GM03348 (cell line): ENCODE measurements around the gene DYNLT2B.
"Not testable (repeated sequence)": the region's sequence is repeated elsewhere in the genome, so short reads cannot be mapped to it uniquely, and the experiment has no call there.

ENCODE experiments used
- DNase-seq: peaks from one replicate; pipeline ENCODE4 v3.0.0; 2012; ENCODE audit warnings: low spot score

The DYNLT2B gene

DNA sequence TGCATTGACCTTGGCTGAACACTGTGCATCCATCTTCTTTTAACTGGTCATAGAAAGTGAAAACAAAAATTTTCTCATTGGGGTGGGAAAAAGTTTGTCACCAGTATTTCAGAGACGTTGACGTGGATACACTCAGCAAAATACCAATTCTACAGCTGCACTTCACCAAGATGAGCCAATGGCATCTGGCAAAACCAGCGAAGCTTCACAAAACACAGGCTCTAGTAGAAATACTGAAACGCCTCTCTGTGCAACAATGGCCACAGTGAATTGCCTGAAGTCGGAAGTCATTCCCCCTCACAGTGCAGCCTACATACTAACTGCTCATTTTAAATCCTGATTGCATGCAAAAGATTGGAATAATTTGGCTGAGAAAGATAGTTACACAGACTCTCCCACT lies 47.5 kb downstream of the DYNLT2B start:
- DNase-seq: no peak

DNA sequence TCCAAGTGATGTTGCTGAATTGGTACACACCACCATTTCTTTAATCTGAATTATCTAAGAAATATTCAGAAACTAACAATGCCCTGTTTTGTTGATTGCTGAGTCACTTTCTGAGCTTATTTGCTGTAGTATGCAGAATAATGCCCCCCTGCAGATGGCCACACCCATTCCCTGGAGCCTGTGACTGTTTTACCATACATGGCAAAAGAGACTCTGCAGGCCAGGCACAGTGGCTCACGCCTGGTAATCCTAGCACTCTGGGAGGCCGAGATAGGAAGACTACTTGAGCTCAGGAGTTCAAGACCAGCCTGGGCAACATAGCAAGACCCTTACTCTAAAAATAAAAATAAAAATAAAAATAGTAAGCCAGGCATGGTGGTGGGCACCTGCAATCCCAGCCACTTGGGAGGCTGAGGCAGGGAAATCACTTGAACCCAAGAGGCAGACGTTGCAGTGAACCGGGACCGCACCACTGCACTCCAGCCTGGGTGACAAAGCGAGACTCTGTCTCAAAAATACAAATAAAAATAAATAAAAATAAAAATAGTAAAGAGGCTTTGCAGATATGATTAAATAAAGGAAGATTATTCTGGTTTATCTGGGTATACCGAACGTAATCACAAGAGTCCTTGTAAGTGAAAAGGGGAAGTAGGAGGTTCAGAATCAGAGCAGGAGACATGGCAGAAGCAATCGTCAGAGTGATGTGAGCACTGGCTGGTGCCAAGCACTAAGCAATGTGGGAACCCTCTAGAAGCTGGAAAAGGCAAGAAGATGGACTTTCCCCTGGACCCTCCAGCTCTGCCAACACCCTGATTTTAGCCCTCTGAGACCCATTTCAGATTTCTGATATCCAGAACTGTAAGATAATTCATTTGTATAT lies 49.5 kb downstream of the DYNLT2B start:
- DNase-seq: peak; percentile 55

DNA sequence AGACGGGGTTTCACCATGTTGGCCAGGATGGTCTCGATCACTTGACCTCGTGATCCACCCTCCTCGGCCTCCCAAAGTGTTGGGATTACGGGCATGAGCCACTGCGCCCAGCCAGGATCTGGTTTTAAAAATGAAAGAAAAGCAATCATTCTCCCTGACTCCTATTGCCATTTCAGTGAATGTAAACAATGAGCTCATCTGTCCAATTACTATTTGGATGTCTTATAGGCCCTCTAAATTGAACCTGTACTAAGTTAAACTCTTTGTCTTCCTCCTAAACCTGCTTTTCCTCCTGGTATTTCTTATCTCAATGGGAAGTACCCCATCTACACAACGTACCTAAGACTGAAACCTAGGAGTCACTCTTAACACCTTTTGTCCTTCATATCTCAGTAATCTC lies 54.2 kb downstream of the DYNLT2B start:
- no peak for DNase-seq

DNA sequence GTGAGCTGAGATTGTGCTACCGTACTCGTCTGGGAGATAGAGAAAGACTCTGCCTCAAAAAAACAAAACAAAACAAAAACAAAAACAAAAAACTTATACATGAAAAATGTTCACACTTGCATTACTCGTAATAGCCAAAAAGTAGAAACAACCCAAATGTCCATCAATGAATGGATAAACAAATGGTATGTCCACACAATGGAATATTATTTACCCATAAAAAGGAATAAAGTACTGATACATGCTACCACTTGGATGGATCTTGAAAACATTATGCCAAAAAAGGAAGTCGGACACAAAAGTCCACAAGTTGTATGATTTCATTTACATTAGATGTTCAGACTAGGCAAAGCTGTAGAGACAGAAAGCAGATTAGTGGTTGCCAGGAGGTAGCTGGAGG lies 57.3 kb downstream of the DYNLT2B start:
- no peak for DNase-seq

DNA sequence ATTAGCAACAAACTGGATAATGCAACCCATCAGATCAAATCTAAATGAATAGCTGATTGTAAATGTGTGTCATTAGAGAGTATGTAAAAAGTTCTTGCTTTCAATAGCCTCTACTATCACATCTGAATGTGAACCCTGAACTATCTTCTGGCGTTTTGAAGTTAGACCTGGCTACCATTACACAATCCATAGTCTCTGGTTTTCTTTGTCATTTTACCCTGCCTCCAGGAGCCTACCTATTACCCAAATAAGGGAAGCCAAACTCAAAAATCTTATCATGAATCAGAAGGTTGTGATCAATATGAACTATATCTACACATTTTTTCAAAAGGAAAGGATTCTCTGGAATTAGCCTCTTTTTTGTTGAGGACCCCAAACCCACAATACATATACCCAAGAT lies 62.3 kb downstream of the DYNLT2B start:
- DNase-seq: no peak

DNA sequence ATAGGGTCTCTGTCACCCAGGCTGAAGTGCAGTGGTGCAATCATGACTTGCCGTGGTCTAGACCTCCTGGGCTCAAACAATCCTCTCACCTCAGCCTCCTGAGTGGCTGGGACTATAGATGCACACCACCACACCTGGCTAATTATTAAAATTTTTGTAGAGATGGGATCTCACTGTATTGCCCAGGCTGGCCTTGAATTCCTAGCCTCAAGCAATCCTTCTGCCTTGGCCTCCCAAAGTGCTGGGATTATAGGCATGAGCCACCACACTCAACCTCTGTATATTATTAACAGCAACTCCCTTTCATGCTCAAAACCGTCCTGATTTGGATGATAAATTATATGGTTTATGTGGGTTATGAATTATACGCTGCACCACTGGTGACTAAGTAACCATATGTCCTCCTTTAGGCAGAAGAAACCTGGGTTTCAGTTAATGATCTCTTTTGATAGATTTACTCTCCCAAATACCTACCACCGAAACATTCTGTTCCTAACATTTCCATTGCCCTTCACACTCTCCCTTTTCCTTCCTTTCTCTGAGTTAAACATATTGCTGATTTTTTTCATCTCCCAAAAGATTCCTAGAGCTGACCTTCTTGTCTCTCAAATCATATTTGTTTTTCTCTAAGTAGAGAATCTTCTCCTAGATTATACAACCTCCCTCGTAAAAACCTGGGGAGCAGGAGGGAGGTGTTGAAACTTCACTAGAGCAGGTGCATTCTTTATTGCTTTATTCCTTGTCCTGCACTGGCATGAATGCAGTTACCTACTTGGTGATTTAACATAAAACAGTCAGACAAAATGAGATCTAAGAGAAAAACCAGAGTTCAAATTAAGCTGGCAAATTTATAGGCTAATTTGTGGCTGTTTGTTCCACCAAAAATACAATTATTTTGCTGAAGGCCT lies 63.4 kb downstream of the DYNLT2B start:
- DNase-seq: no peak

DNA sequence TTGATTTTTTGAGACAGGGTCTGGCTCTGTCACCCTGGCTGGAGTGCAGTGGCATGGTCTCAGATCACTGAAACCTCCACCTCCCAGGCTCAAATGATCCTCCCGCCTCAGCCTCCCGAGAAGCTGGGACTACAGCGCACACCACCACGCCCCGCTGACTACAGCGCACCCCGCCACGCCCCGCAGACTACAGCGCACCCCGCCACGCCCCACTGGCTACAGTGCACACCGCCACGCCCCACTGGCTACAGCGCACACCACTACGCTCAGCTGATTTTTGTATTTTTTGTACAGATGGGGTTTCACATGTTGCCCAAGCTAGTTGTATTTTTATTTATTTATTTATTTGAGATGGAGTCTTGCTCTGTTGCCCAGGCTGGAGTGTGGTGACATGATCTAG lies 66.1 kb downstream of the DYNLT2B start:
- no peak for DNase-seq

DNA sequence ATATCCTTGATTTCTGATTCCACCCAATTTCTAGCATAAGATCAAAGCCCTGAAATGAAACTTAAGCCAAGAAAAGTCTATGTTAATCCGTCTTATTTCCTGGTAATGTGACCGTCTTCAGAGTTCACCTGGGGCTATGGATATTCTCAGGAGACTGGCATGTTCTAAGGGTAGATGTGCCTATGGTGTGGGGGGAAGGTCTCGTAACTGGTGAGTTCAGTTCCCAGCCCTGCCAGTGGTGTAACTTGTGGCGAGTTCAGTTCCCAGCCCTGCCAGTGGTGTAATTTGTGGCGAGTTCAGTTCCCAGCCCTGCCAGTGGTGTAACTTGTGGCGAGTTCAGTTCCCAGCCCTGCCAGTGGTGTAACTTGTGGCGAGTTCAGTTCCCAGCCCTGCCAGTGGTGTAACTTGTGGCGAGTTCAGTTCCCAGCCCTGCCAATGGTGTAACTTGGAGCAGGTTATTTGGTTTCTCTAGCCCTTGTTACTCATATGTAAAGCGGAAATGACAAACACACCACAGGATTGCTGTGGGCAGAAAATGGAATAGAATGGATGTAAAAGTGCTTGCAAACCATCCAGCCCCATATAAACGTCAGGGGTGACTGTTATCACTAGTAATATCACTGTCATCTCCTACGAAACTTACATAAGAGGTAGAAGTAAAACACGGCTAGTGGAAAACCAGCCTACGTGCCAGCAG lies 71.3 kb downstream of the DYNLT2B start:
- DNase-seq: peak; percentile 56

DNA sequence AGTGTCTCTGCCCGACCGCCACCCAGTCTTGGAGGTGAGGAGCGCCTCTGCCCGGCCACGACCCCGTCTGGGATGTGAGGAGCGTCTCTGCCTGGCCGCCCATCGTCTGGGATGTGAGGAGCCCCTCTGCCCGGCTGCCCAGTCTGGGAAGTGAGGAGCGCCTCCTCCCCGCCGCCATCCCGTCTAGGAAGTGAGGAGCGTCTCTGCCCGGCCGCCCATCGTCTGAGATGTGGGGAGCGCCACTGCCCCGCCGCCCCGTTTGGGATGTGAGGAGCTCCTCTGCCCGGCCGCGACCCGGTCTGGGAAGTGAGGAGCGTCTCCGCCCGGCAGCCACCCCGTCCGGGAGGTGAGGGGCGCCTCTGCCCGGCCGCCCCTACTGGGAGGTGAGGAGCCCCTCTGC lies 73.9 kb downstream of the DYNLT2B start:
- not testable (repeated sequence) for DNase-seq

DNA sequence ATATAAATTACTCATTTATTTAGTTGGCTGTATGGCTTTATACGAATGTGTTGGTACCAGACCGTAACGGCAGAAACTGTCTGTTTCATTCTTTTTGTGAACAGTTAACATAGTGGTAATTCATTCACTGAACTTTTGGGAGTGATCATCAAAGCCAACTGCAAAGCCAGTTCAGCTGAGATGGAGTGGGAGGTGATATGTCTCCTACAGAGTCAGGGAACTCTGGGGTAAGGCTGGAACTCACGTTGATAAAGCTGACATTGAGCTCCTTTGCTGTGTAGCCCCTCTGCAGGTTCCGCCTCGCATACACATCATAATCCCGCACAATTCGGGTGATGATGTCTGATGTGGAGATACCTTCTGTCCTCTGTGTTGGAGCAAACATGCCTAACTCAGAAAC lies 76.3 kb downstream of the DYNLT2B start:
- DNase-seq: no peak
